Upper lobe of left lung (tissue), 6 donors: ENCODE results near the gene SPP1. TPM values are rescaled to one million over a fixed set of nuclear protein-coding genes. Genes with fewer than 3 reads are reported as not detected.

Experiments used
- ATAC-seq, 2 donors: fragments of 200-7000 bp; cut with Tn5 transposase; one replicate each; pipeline ENCODE4 v1.9.1; 2022; ENCODE audit warnings: mild to moderate bottlenecking in 2 of 2, moderate library complexity in 2 of 2; ENCODE audit not compliant: low FRiP score in 2 of 2
- DNase-seq, 2 donors: peaks; one replicate each; pipeline ENCODE4 v3.0.0-alpha.2; 2019 to 2020
- H3K27ac ChIP-seq, 4 donors: fragments of 200-600 bp; sonication (generic); one replicate each; pipeline ENCODE4 v1.5.1; 2016 to 2019
- H3K27me3 ChIP-seq, 4 donors: fragments of 200-600 bp; sonication (generic); one replicate each; pipeline ENCODE4 v1.5.1; 2017 to 2019
- H3K36me3 ChIP-seq, 4 donors: fragments of 200-600 bp; sonication (generic); one replicate each; pipeline ENCODE4 v1.5.1; 2016 to 2019
- H3K4me1 ChIP-seq, 4 donors: fragments of 200-600 bp; sonication (generic); one replicate each; pipeline ENCODE4 v1.5.1; 2018 to 2019
- H3K4me3 ChIP-seq, 4 donors: fragments of 200-600 bp; sonication (generic); one replicate each; pipeline ENCODE4 v1.5.1; 2017 to 2019; ENCODE audit warnings: mild to moderate bottlenecking in 2 of 4, moderate library complexity in 1 of 4
- H3K9me3 ChIP-seq, 4 donors: fragments of 200-600 bp; sonication (generic); one replicate each; pipeline ENCODE4 v1.5.1; 2018 to 2019
- EP300 ChIP-seq, 4 donors: sonication (generic); formaldehyde crosslinking; IDR thresholded peaks; one replicate each; pipeline ENCODE4 v1.5.1; 2017; ENCODE audit warnings: antibody characterized with exemption in 4 of 4, control low read depth in 2 of 4
- POLR2A ChIP-seq, 4 donors: fragments of 450-650 bp; IDR thresholded peaks; one replicate each; pipeline ENCODE4 v1.5.1; 2016 to 2017; ENCODE audit warnings: antibody characterized with exemption in 4 of 4, mild to moderate bottlenecking in 2 of 4
- POLR2AphosphoS5 ChIP-seq, 2 donors: sonication (generic); formaldehyde crosslinking; IDR thresholded peaks; one replicate each; pipeline ENCODE4 v1.5.1; 2017; ENCODE audit warnings: antibody characterized with exemption in 2 of 2
- WGBS, 2 donors: methylation state at CpG; one replicate each; pipeline ENCODE4 v1.1.5; 2017 to 2018; 5-methylcytosine and 5-hydroxymethylcytosine counted together
- small RNA-seq, 4 donors: library from RNA; depleted of rRNA; stranded (forward); fragments of <200 nt; gene quantifications; one replicate each; pipeline ENCODE3, GENCODE V24; 2016
- total RNA-seq, 6 donors: library from RNA; depleted of rRNA in 4 of 6; stranded (reverse); fragments of >200 nt in 4 of 6; gene quantifications; one replicate each; pipeline versions ENCODE4 v1.1.0 to v1.2.1, GENCODE V29; 2016 to 2021
- TF ChIP-seq, protein P1 (sequence below), 6 experiments: fragments of 450-650 bp in 4 of 6; fragments of 200-600 bp in 2 of 6; sonication (generic) in 2 of 6; IDR thresholded peaks; one replicate each; pipeline ENCODE4 v1.5.1; 2016 to 2019; ENCODE audit warnings: antibody characterized with exemption in 6 of 6
- donor health status: DM: no; HTN: no; CAD: no; lungs with moderate emphysema.
- donor health status: DM: no; HTN: yes; CAD: no; lungs with severe emphysema.

The SPP1 gene
- total RNA-seq, 6 donors from 2014 or later: 4.6 to 26.8 (median 10.6) TPM

- Histone ChIP-seq H3K27me3 (no peaks in the 10 kb centered on the region), H3K36me3 (peaks cover 0 to 7% (median 2%) of the 10 kb centered on the region in 4 donors), H3K9me3 (peaks cover 0 to 7% (median 4%) of the 10 kb centered on the region in 4 donors), H3K4me3 (no peak overlapping the region), H3K27ac (peak overlapping the region in 1 of 4 donors; percentile 32), H3K4me1 (no peaks in the 10 kb centered on the region)
- no peak for DNase-seq
- peak in 1 of 2 donors; percentile 21 for TF ChIP-seq POLR2AphosphoS5 (IDR thresholded peaks at IDR 0.05)
- TF ChIP-seq, protein P1, sequence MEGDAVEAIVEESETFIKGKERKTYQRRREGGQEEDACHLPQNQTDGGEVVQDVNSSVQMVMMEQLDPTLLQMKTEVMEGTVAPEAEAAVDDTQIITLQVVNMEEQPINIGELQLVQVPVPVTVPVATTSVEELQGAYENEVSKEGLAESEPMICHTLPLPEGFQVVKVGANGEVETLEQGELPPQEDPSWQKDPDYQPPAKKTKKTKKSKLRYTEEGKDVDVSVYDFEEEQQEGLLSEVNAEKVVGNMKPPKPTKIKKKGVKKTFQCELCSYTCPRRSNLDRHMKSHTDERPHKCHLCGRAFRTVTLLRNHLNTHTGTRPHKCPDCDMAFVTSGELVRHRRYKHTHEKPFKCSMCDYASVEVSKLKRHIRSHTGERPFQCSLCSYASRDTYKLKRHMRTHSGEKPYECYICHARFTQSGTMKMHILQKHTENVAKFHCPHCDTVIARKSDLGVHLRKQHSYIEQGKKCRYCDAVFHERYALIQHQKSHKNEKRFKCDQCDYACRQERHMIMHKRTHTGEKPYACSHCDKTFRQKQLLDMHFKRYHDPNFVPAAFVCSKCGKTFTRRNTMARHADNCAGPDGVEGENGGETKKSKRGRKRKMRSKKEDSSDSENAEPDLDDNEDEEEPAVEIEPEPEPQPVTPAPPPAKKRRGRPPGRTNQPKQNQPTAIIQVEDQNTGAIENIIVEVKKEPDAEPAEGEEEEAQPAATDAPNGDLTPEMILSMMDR (IDR thresholded peaks at IDR 0.05): no peak
- peak in 1 of 2 donors; percentile 87 for ATAC-seq
- WGBS, 2 donors: 47 to 52% methylated on average over 4 of the region's 4 CpGs
Observed at GRCh38 chr4:88027611-88028608, 52.4 kb downstream of the SPP1 start.

DNA sequence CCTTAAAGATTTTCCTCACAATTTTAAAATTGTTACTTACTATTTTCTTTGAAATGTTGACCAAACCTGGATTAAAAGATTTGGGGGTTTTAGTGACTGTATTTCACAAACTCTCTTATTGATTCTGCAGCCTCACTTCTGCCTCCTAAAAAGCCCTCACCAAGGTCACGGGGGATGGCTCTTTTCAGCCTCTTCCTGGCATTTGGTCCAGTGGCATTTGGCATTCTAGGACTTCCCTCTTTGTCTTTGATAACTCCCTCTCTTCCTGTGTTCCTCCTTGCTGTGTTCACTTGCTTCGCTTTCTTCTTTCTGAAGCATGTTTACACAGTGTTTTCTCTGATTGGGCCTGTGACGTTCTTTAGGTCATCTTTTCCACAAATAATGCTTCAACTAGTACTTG is 53.4 kb downstream of the SPP1 start:
- Histone ChIP-seq H3K27me3 (no peaks in the 10 kb centered on the region), H3K4me3 (no peak overlapping the region), H3K36me3 (peaks cover 0 to 7% (median 2%) of the 10 kb centered on the region in 4 donors), H3K9me3 (peaks cover 0 to 7% (median 4%) of the 10 kb centered on the region in 4 donors), H3K4me1 (no peaks in the 10 kb centered on the region), H3K27ac (peak overlapping the region in 1 of 4 donors; percentile 32)
- ATAC-seq (no peak), DNase-seq (no peak)
- TF ChIP-seq POLR2A (IDR thresholded peaks at IDR 0.05) (no peak), POLR2AphosphoS5 (IDR thresholded peaks at IDR 0.05) (no peak), EP300 (IDR thresholded peaks at IDR 0.05) (no peak)
- TF ChIP-seq, protein P1 (IDR thresholded peaks at IDR 0.05): no peak
- 51 to 60% methylated on average over 3 of the region's 3 CpGs for WGBS, 2 donors

- 86 to 89% methylated on average over 3 of the region's 3 CpGs for WGBS, 2 donors
- TF ChIP-seq EP300 (IDR thresholded peaks at IDR 0.05) (no peak), POLR2A (IDR thresholded peaks at IDR 0.05) (no peak), POLR2AphosphoS5 (IDR thresholded peaks at IDR 0.05) (no peak)
- TF ChIP-seq, protein P1 (IDR thresholded peaks at IDR 0.05): no peak
- ATAC-seq: no peak
- no peak overlapping the region for H3K4me3 ChIP-seq
- no peaks in the 10 kb centered on the region for H3K4me1 ChIP-seq
- no peak for DNase-seq
- H3K27me3 ChIP-seq: no peaks in the 10 kb centered on the region
- H3K9me3 ChIP-seq: peaks cover 0 to 7% (median 4%) of the 10 kb centered on the region in 4 donors
- no peak overlapping the region for H3K27ac ChIP-seq
- peaks cover 0 to 10% (median 2%) of the 10 kb centered on the region in 4 donors for H3K36me3 ChIP-seq
Observed at GRCh38 chr4:88029556-88029955, 54.0 kb downstream of the SPP1 start.

DNA sequence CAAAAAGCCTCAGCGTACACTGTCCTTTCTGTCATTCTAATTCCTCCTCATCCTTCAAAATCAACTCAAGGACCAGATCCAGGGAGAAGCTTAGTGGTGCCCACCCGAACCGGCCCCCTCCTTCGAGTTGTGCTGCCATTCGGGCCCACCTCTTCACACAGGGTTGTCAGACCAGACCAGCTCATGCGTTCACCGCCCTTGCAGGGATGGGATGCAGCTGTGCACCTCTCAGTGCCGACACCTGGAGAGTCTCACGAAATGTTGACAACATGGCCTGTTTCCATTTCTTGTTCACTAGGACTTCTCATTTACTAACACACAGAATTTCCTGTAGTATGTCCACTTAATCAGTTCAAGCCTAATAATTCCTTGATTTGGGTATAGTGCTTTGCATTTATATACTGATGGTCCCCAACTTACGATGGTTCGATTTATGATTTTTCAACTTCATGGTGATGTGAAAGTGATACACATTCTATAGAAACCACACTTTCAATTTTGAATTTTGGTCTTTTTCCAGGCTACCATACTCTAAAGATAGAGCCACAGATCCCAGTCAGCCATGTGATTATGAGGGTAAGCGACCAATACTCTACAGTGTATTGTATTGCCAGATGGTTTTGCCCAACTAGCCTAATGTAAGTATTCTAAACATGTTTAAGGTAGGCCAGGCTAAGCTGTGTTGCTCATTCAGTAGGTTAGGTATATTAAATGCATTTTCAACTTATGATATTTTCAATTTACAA is 55.2 kb downstream of the SPP1 start:
- WGBS, 2 donors: 86 to 88% methylated on average over 12 of the region's 12 CpGs
- Histone ChIP-seq H3K36me3 (peaks cover 0 to 13% (median 0%) of the 10 kb centered on the region in 4 donors), H3K4me3 (no peak overlapping the region), H3K27me3 (no peaks in the 10 kb centered on the region), H3K27ac (no peak overlapping the region), H3K9me3 (peaks cover 0 to 5% (median 1%) of the 10 kb centered on the region in 4 donors), H3K4me1 (no peaks in the 10 kb centered on the region)
- no peak for TF ChIP-seq POLR2A (IDR thresholded peaks at IDR 0.05)
- TF ChIP-seq, protein P1 (IDR thresholded peaks at IDR 0.05): no peak
- no peak for TF ChIP-seq POLR2AphosphoS5 (IDR thresholded peaks at IDR 0.05)
- no peak for TF ChIP-seq EP300 (IDR thresholded peaks at IDR 0.05)
- DNase-seq (no peak), ATAC-seq (peak in 1 of 2 donors; percentile 63)

Small RNA genes within 50 kb of the gene (small RNA-seq; reads per million reads assigned to genes)
- gene RNU1-36P: 0 reads per million in 4 donors

Other genes starting within 250 kb of the SPP1 start
- not detected for gene IBSP, start 176.2 kb upstream of the SPP1 start, total RNA-seq
- not detected for gene MEPE, start 142.7 kb upstream of the SPP1 start, total RNA-seq
- 10 to 100 TPM; 19.5 to 76.5 (median 32.5) TPM for gene PKD2, start 31.9 kb downstream of the SPP1 start, total RNA-seq
- gene ABCG2, start 182.9 kb downstream of the SPP1 start, total RNA-seq: 10 to 100 TPM in 1 of 6 donors, 1 to 10 TPM in 4, not detected in 1; 3.8 to 11.7 (median 5.3) TPM